ENCODE results near the gene LNP1. TPM values are rescaled to one million over a fixed set of nuclear protein-coding genes. Genes with fewer than 3 reads are reported as not detected.

LNP1 gene
- total and polyA plus RNA-seq, 9 of the 15 experiments (the other 6 are each of a cell fraction or from before 2014, with no cell fraction given), result 1.9 to 5.2 (median 4.5) TPM

- peak; percentile 30 for TF ChIP-seq REST (IDR thresholded peaks at IDR 0.05; ENCODE audit: borderline replicate concordance)
- TF ChIP-seq REST (CRISPR knock-in tag; IDR thresholded peaks at IDR 0.05; ENCODE audit: low read depth), result no peak
- no peak for TF ChIP-seq HNRNPK (IDR thresholded peaks at IDR 0.05; ENCODE audit: low read depth, low read length, poor library complexity, severe bottlenecking)
- no peak for TF ChIP-seq NCOA4 (IDR thresholded peaks at IDR 0.05; ENCODE audit: partially characterized antibody)
- TF ChIP-seq ZBTB9 (CRISPR knock-in tag; IDR thresholded peaks at IDR 0.05), result no peak
- TF ChIP-seq ZNF408 (CRISPR knock-in tag; IDR thresholded peaks at IDR 0.05; ENCODE audit: low read depth), result no peak
- TF ChIP-seq ZNF124 (CRISPR knock-in tag; IDR thresholded peaks at IDR 0.05), result no peak
- TF ChIP-seq ZNF398 (CRISPR knock-in tag; IDR thresholded peaks at IDR 0.05), result no peak
- TF ChIP-seq SIX5 (IDR thresholded peaks at IDR 0.05; ENCODE audit: borderline replicate concordance in 1 of 2, insufficient read depth in 1 of 2, low read depth in 1 of 2, low read length in 2 of 2), result no peak
- no peak for TF ChIP-seq THAP12 (CRISPR knock-in tag; IDR thresholded peaks at IDR 0.05)
- no peak for TF ChIP-seq ZNF449 (CRISPR knock-in tag; IDR thresholded peaks at IDR 0.05)
- peak; percentile 44 for TF ChIP-seq CBFA2T3 (IDR thresholded peaks at IDR 0.05)
- no peak for TF ChIP-seq RBM25 (IDR thresholded peaks at IDR 0.05; ENCODE audit: low read depth, low read length, severe bottlenecking)
Observed at GRCh38 chr3:100454677-100455076, 53.3 kb downstream of the LNP1 start (continued).

All from K562 (cell line).